C4-2B (cell line): ENCODE data around the gene PDZD11.

Experiments used
- H3K27ac ChIP-seq: fragments of 450-650 bp; 2 replicates; pipeline ENCODE4 v1.5.1; 2017
- CTCF ChIP-seq: fragments of 450-650 bp; conservative IDR thresholded peaks from 2 replicates; pipeline ENCODE4 v1.5.1; 2017; ENCODE audit warnings: mild to moderate bottlenecking
- ZFX ChIP-seq: fragments of 450-650 bp; IDR thresholded peaks from 2 replicates; pipeline ENCODE4 v1.6.1; 2017

PDZD11 gene

GRCh38 chrX:70241501-70241900, 48.2 kb downstream of the PDZD11 start:
- H3K27ac ChIP-seq = no peak overlapping the region
- TF ChIP-seq ZFX = no peak
- no peak for TF ChIP-seq CTCF

GRCh38 chrX:70240751-70241150, 49.0 kb downstream of the PDZD11 start:
- TF ChIP-seq ZFX (no peak), CTCF (no peak)
- H3K27ac ChIP-seq = no peak overlapping the region
